Suppressor macrophage treated with lipopolysaccharide for 1 hour (primary cell): Measurements from ENCODE around the gene ETV4.
"Not testable (repeated sequence)": the region's sequence is repeated elsewhere in the genome, so short reads cannot be mapped to it uniquely, and the experiment has no call there.

Experiments used
- DNase-seq, 3 donors: peaks; one replicate each; pipeline ENCODE4 v3.0.0-alpha.2; 2020 to 2022

The ETV4 gene

DNA sequence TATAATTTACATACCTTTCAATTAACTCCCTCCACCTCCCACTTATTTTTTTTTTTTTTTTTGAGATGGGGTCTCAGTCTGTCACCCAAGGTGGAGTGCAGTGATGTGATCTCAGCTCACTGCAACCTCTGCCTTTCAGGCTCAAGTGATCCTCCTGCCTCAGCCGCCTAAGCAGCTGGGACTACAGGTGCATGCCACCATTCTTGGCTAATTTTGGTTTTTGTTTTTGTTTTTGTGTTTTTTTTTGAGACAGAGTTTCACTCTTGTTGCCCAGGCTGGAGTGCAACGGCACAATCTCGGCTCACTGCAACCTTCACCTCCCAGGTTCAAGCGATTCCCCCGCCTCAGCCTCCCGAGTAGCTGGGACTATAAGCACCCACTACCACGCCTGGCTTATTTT, 36.7 kb downstream of the ETV4 start:
- DNase-seq = not testable (repeated sequence)

- DNase-seq = no peak
These were observed 55.5 kb downstream of the ETV4 start for GRCh38 chr17:43490621-43491020.

GRCh38 chr17:43483674-43484551, 62.2 kb downstream of the ETV4 start, which contains the start of gene DHX8:
Gene DHX8 (plus strand): TSS chr17:43483975. CDS start chr17:43484038, 63 bp downstream.
- DNase-seq = peak; percentile 98 to 99 (median 99)

GRCh38 chr17:43482103-43483012, 63.8 kb downstream of the ETV4 start:
- no peak for DNase-seq

DNA sequence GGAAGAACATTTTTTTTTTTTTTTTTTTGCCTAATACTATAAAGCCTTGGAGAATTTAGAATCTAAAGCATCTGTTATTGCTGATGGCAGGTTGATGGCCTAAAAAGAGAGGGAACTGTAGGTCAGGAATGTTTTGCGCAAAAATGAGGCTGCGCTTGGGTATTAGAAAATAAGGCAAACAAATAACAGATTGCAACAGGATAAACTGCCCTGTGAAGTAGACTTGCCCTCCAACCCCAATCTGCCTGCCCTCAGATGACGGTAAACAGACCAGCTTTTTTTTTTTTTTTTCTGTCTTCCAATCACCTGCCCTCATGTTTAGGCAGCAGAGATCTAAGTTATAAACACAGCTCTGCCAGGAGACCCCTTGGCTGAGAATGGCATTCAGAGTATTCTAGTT, 66.2 kb downstream of the ETV4 start:
- no peak for DNase-seq
